ENCODE results near the gene POFUT2.
"Not testable (repeated sequence)": the region's sequence is repeated elsewhere in the genome, so short reads cannot be mapped to it uniquely, and the experiment has no call there.

POFUT2 gene

GRCh38 chr21:45310459-45310858, 22.8 kb upstream of the POFUT2 start:
- no peak for DNase-seq (ENCODE audit: low read depth, low spot score)

GRCh38 chr21:45309987-45310381, 22.3 kb upstream of the POFUT2 start:
- no peak for DNase-seq (ENCODE audit: low read depth, low spot score)

- DNase-seq (ENCODE audit: low read depth, low spot score) = no peak
Measured at GRCh38 chr21:45309069-45309986, 21.6 kb upstream of the POFUT2 start.

- no peak for DNase-seq (ENCODE audit: low read depth, low spot score)
Measured at GRCh38 chr21:45308194-45309068, 20.7 kb upstream of the POFUT2 start.

GRCh38 chr21:45307597-45308158, 20.0 kb upstream of the POFUT2 start:
- not testable (repeated sequence) for DNase-seq (ENCODE audit: low read depth, low spot score)

GRCh38 chr21:45306832-45307571, 19.3 kb upstream of the POFUT2 start:
- no peak for DNase-seq (ENCODE audit: low read depth, low spot score)

- no peak for DNase-seq (ENCODE audit: low read depth, low spot score)
Measured at GRCh38 chr21:45306453-45306831, 18.7 kb upstream of the POFUT2 start.

- no peak for DNase-seq (ENCODE audit: low read depth, low spot score)
Measured at GRCh38 chr21:45305836-45306235, 18.1 kb upstream of the POFUT2 start.

GRCh38 chr21:45304945-45305344, 17.2 kb upstream of the POFUT2 start:
- DNase-seq (ENCODE audit: low read depth, low spot score) = no peak

GRCh38 chr21:45304476-45304830, 16.8 kb upstream of the POFUT2 start:
- DNase-seq (ENCODE audit: low read depth, low spot score) = no peak

GRCh38 chr21:45303751-45304475, 16.2 kb upstream of the POFUT2 start:
- DNase-seq (ENCODE audit: low read depth, low spot score) = no peak

- DNase-seq (ENCODE audit: low read depth, low spot score) = no peak
Measured at GRCh38 chr21:45303091-45303615, 15.5 kb upstream of the POFUT2 start.

- no peak for DNase-seq (ENCODE audit: low read depth, low spot score)
Measured at GRCh38 chr21:45302082-45303061, 14.7 kb upstream of the POFUT2 start.

GRCh38 chr21:45301521-45302081, 13.9 kb upstream of the POFUT2 start:
- no peak for DNase-seq (ENCODE audit: low read depth, low spot score)

- no peak for DNase-seq (ENCODE audit: low read depth, low spot score)
Measured at GRCh38 chr21:45300786-45301520, 13.3 kb upstream of the POFUT2 start.

- no peak for DNase-seq (ENCODE audit: low read depth, low spot score)
Measured at GRCh38 chr21:45299864-45300785, 12.4 kb upstream of the POFUT2 start.

All from iPS DF 19.7 (cell line).